Jurkat, Clone E6-1 (cell line): ENCODE results near the gene GASK1A.

Experiments
- DNase-seq: peaks from one replicate; pipeline ENCODE4 v3.0.0-alpha.2; 2011; ENCODE audit warnings: low read depth, low spot score
- H3K4me3 ChIP-seq: 2 replicates; pipeline ENCODE4 v1.5.1; 2011; ENCODE audit warnings: mild to moderate bottlenecking, low read length, control low read depth, moderate library complexity

Gene GASK1A

DNA sequence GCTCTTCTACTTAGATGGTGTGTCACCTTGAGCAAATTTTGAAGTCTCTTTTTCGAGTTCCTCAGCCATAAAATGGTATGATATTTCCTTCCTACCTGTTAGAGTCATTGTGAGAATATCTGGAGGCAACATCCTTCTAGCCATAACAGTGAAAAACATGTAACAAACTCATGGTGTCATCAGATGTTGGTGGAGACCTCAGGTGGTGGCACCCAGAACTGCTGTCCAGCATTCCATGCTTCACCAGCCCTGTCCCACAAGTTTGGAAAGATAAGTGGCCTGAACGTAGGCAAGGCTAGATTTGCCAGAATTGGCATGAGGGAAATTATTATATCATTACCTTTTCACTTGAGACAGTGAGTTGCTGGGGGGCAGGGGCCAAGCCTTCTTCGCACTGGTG, 30.4 kb downstream of the GASK1A start:
- no peak for DNase-seq
- H3K4me3 ChIP-seq, result no peak overlapping the region

DNA sequence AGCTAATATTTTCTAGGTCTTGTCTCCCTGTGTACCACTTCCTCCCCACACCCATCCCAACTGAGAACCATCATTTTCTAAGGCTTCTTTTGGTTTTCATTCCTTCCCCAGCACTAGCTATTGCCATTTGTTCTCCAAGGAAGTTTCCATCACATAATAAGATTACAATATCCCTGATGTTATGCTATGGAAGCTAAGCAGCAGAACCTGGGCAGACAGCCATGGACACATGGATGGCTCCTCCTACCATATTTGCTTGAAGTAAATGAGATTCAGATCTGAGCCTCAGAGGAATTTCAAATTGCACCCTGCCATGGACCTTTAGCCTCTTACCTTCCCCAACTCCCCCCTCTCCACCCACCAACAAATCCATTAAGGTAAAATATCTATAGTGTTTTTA, 31.5 kb downstream of the GASK1A start:
- no peak overlapping the region for H3K4me3 ChIP-seq
- no peak for DNase-seq

DNA sequence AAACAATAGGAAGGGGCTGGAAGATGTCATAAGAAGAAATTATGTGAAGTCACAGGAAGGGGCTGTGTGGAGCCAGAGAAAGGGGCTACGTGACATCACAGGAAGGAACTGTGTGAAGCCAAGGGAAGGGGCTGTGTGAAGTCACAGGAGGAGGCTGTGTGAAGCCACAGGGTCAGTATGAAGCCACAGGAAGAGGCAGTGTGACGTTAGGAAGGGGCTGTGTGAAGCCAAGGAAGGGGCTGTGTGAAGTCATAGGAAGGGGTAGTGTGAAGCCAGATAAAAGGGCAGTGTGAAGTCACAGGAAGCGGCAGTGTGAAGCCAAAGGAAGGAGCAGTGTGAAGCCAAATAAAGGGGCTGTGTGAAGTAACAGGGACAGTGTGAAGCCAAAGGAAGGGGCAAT, 32.5 kb downstream of the GASK1A start:
- no peak for DNase-seq
- H3K4me3 ChIP-seq, result no peak overlapping the region

DNA sequence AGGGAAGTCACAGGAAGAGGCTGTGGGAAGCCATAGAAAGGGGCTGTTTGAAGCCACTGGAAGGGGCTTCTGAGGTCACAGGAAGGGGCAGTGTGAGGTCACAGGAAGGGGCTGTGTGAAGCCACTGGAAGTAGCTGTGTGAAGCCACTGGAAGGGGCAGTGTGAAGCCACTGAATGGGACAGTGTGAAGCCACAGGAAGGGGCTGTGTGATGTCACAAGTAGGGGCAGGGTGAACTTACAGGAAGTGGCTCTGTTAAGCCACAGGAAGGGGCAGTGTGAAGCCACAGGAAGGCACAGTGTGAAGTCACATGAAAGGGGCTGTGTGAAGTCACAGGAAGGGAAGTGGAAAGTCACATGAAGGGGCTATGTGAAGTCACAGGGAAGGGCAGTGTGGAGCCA, 33.1 kb downstream of the GASK1A start:
- no peak overlapping the region for H3K4me3 ChIP-seq
- no peak for DNase-seq

DNA sequence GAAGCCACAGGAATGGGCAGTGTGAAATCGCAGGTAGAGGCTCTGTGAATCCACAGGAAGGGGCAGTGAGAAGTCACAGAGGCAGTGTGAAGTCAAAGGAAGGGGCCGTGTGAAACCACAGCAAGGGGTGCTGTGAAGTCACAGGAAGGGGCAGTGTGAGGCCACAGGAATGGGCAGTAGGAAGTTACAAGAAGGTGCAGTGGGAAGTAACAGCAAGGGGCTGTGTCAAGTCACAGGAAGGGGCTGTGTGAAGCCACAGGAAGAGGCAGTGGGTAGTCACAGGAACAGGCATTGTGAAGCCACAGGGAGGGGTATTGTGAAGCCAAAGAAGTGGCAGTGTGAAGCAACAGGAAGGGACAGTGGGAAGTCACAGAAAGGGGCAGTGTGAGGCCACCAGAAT, 34.1 kb downstream of the GASK1A start:
- DNase-seq, result no peak
- H3K4me3 ChIP-seq, result no peak overlapping the region

DNA sequence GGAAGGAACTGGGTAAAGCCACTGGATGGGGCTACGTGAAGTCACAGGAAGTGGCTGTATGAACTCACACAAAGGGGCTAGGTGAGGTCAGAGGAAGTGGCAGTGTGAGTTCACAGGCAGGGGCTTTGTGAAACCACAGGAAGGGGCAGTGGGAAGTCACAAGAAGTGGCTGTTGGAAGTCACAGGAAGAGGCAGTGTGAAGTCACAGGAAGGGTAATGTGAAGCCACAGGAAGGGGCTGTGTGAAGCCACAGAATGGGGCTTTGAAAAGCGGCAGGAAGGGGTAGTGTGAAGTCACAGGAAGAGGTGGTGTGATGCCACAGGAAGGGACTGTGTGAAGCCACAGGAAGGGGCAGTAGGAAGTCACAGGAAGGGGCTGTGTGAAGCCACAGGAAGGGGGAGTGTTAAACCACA, 34.6 kb downstream of the GASK1A start:
- no peak overlapping the region for H3K4me3 ChIP-seq
- no peak for DNase-seq

DNA sequence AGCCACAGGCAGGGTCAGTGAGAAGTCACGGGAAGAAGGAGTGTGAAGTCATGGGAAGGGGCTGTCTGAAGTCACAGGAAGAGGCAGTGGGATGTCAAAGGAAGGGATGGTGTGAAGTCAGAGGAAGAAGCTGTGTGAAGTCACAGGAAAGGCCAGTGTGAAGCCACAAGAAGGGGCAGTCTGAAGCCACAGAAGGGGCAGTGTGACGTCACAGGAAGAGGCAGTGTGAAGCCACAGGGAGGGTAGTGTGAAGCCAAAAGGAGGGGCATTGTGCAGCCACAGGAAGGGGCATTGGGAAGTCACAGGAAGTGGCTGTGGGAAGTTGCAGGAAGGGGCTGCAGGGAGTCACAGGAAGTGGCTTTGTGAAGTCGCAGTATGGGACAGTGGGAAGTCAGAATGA, 35.1 kb downstream of the GASK1A start:
- no peak for DNase-seq
- H3K4me3 ChIP-seq, result no peak overlapping the region

DNA sequence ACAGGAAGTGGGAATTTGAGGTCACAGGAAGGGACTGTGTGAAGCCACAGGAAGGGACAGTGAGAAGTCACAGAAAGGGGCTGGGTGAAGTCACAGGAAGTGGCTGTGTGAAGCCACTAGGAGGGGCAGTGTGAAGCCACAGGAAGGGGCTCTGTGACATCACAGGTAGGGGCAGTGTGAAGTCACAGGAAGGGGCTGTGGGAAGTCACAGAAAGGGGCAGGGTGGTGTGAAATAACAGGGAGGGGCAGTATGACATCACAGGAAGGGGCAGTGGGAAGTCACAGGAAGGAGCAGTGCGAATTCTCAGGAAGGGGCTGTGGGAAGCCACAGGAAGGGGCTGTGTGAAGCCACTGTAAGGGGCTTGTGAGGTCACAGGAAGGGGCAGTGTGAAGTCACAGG, 35.8 kb downstream of the GASK1A start:
- no peak overlapping the region for H3K4me3 ChIP-seq
- DNase-seq, result no peak

DNA sequence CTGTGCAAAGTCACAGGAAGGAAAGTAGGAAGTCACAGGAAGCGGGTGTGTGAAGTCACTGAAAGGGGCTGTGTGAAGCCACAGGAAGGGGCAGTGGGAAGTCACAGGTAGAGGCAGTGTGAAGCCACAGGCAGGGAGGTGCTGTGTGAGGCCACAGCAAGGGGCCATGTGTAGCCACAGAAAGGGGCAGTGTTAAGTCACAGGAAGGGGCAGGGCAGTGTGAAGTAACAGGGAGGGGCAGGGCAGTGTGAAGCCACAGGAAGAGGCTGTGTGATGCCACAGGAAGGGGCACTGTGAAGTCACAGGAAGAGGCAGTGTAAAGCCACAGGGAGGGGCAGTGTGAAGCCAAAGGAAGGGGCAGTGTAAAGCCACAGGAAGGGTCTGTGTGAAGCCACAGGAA, 36.5 kb downstream of the GASK1A start:
- no peak overlapping the region for H3K4me3 ChIP-seq
- no peak for DNase-seq

DNA sequence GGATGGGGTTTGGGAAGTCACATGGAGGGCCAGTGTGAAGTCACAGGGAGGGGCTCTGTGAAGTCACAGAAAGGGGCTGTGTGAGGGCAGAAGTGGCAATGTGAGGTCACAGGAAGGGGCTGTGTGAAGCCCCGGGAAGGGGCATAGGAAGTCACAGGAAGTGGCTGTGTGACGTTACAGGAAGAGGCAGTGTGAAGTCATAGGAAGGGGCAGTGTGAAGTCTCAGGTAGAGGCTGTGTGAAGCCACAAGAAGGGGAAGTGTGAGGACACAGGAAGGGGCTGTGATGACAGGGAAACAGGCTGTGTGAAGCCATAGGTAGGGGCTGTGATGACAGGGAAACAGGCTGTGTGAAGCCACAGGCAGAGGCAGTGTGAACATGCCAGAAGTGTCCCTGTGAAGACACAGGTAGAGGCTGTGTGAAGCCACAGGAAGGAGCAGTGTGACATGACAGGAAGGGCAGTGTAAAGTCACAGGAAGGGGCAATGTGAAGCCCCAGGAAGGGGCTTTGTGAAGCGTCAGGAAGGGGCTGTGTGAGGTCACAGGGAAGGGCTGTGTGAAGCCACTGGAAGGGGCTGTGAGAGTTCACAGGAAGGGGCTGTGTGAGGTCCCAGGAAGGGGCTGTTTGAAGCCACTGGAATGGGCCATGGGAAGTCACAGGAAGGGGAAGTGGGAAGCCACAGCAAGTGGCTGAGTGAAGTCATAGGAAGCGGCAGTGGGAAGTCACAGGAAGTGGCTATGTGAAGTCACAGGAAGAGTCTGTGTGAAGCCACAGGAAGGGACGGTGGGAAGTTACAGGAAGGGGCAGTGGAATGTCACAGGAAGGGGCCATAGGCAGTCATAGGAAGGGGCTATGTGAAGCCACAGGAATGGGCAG, 37.1 kb downstream of the GASK1A start:
- no peak overlapping the region for H3K4me3 ChIP-seq

DNA sequence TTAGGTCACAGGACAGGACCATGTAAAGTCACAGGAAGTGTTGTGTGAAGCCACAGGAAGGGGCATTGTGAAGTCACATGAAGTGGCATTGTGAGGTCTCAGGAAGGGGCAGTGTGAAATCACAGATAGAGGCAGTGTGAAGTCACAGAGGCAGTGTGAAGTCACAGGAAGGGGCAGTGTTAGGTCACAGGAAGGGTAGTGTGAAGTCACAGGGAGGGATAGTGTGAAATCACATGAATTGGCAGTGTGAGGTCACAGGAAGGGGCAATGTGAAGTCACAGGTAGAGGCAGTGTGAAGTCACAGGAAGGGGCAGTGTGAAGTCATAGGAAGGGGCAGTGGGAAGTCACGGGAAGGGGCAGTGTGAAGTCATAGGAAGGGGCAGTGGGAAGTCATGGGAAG, 37.9 kb downstream of the GASK1A start:
- DNase-seq, result no peak
- H3K4me3 ChIP-seq, result no peak overlapping the region

More for the DNA sequence above, 37.1 kb downstream of the GASK1A start:
- DNase-seq, result peak; percentile 67

DNA sequence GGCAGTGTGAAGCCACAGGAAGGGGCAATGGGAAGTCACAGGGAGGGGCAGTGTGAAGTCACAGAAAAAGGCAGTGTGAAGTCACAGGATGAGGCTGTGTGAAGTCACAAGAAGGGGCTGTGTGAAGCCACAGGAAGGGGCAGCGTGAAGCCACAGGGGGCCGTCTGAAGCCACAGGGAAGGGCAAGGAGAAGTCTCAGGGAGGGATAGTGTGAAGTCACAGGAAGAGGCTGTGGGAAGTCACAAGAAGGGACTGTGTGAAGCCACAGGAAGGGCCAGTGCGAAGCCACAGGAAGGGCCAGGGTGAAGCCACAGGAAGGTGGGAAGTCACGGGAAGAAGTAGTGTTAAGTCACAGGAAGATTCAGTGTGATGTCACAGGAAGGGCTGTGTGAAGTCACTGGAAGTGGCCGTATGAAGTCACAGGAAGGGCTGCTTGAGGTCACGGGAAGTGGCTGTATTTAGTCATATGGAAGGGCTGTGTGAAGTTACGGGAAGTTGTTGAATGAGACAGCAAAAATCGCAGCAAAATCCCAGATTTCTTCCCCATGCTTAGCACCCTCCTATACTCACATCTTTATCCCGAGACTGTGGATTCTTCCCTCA, 38.6 kb downstream of the GASK1A start:
- H3K4me3 ChIP-seq, result no peak overlapping the region
- no peak for DNase-seq

DNA sequence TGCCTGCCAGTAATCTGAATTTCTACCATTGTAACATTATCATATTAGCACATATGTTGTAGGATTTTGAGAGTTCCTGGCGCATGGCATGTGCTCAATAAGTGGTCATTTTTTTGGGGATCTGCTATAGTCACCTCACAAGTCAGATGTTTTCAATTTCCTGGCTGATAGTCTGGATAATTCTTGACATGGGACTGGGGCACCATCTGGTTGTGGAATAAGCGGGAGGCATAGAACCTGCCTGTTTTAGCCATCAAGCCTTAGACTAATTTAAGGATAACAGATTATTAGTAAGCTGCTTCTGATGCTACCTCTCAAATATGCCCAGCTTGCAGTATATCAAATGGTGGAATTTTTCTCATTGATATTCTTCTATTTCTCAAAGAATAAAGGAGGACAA, 39.1 kb downstream of the GASK1A start:
- no peak overlapping the region for H3K4me3 ChIP-seq

DNA sequence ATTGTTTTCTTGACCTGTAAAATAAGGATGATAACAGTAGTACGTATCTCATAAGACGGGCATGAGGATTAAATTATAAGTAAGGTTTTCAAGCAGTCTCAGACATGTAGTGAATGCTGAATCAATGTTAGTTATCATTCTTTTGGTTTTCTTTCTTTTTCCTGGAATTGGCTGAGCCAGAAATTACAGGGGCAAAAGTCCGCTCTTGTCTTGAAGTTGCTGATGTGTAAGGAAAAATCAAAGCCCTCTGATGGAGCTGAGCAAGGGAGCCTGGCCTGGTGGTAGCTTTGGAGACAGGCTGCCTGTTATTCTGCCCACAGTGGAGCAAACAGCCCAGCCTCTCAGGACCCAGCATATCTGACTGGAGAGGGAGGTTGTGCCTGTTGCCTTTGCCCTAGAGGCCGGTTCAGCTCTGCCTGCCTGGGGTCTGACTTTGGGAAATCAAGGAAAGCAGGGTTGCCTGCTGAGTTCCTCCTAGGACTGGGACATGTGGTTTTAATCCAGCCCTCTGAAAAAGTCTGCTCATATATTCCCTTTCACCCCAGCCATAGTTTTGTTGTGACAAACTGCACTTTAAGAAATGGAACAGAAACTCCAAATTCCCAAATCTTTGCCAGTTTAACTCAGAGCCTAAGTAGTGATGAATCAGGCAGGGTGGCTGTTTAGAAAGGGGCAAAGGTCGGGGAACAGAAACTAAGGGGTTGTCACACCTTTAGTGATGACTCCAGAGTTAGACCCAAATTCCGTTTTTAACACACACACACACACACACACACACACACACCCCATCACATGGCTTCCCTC, 40.1 kb downstream of the GASK1A start:
- H3K4me3 ChIP-seq, result no peak overlapping the region
- no peak for DNase-seq

More for the DNA sequence above, 39.1 kb downstream of the GASK1A start:
- DNase-seq, result no peak

DNA sequence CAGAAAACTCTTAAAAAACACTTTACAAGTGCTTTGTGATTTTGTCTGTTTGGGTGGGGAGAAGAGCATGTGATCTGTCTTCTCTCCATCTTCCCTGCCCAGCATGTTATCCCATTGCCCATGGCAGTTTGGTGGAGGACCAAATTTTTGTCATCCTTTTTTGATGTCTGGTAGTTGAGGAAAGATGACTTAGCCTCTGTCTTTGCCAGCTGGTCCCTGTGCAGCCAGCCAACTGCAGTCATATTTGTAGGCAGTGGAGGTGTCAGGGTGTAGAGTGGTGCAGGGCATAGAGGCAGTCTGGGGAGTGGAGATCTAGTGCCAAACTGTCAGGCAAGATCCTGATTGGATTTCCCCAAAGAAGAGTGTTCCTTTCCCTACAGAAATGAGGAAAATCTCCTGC, 40.7 kb downstream of the GASK1A start:
- no peak overlapping the region for H3K4me3 ChIP-seq
- no peak for DNase-seq

DNA sequence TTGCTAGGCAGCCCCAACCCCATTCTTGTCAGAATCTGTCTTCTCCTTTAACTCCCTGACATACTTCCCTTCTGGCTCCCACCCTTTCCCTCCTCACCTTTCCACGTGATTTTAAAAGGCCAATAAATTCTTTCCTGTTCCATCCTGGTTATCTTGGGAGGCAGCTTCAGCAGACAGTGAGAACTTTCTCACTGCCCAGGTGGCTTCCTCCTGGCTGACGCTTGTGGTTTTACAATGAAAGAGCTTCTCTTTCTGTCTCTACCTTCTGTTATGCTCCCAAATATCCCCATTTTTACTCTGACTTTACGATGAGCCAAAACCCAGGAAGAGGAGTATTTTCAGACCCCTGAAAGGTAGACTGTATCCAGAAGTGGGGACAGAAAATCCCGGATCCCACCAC, 42.1 kb downstream of the GASK1A start:
- H3K4me3 ChIP-seq, result peak overlapping the region; percentile 27
- DNase-seq, result peak; percentile 77

DNA sequence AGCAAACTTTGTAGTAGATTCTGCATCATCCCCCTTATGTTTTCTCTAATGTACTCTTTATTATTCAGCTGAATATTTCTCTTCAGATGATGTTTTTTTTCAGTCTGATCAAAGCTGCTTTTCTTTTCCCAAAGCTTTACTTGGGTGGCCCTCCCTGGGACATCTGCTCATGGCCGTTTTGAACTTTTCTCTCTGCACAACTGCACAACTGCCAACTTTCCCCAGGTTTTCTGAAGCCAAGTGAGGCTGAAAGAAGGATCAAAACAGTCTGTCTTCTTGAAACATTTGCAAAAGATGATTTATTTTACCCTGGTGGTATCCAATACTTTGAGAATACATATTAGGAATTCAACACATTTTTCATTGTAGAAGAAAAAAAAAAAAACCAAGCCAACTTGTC, 43.0 kb downstream of the GASK1A start:
- DNase-seq, result no peak
- no peak overlapping the region for H3K4me3 ChIP-seq

DNA sequence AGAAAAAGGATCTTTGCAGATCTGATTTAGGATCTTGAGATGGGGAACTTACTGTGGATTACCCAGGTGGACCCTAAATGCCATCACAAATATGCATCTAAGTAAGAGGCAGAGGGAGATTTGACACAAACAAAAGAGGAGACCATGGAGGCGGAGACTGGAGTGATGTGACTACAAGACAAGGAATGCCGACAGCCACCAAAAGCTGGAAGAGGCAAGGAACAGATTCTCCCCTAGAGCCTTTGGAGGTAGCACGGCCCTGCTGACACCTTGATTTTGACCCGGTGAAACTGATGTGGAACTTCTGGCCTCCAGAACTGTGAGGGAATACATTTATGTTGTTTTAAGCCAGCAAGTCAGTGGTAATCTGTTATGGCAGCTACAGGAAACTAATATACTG, 44.0 kb downstream of the GASK1A start:
- peak overlapping the region; percentile 47 for H3K4me3 ChIP-seq
- DNase-seq, result no peak

DNA sequence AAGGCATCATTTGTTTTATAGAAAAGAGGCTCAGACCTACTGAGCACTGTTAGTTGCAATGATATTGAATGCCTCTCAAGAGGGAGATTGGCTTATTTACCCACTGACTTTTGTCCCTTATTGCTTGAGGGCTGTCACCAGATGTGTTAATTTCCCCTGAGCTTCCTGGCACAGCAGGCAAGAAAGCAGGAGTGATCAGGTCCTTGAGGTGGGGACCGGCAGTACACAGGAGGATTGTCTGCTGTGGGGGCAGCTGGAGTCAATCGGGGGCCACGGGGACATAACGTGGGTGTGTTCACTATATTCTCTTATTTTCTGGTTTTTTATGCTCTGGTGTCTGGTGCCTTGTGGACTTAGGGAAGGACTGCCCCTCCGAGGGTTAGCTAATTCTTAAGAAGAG, 44.6 kb downstream of the GASK1A start:
- DNase-seq, result peak; percentile 57
- peak overlapping the region; percentile 47 for H3K4me3 ChIP-seq
